IMR-90 (cell line): ENCODE data around the gene MRPL20. TPM values are rescaled to one million over a fixed set of nuclear protein-coding genes. Genes with fewer than 3 reads are reported as not detected.

Experiments
- ATAC-seq: fragments of 200-7000 bp; cut with Tn5 transposase; 2 replicates; pipeline ENCODE4 v1.9.1; 2020; ENCODE audit warnings: low read depth, mild to moderate bottlenecking, moderate library complexity
- BruUV-seq: library from RNA; stranded (reverse); fragments of 400-500 nt; replicated peaks from 2 replicates; lab custom pipeline; 2021; lab: Mats Ljungman, UMichigan
- CTCF ChIA-PET: fragments of 300-600 bp; formaldehyde crosslinking; extraction: SDS; loops from one replicate; lab custom pipeline; 2021; ENCODE audit warnings: antibody characterized with exemption; lab: Yijun Ruan, JAX
- POLR2A ChIA-PET: fragments of 300-600 bp; sonication (Branson Sonifier 250); formaldehyde crosslinking; loops from one replicate; lab custom pipeline; 2022; ENCODE audit warnings: antibody characterized with exemption; ENCODE audit not compliant: unreplicated experiment; lab: Charles Lee
- DNase-seq: peaks from one replicate; pipeline ENCODE4 v3.0.0; 2013
- H2AFZ ChIP-seq: replicated peaks from 2 replicates; pipeline ENCODE3; 2013; ENCODE audit warnings: low read length, mild to moderate bottlenecking; ENCODE audit not compliant: poor library complexity
- H2AK5ac ChIP-seq: 2 replicates; pipeline ENCODE4 v1.6.1; 2013; ENCODE audit warnings: low read depth, low read length, inconsistent platforms
- H2AK9ac ChIP-seq: replicated peaks from 2 replicates; pipeline ENCODE3; 2013; ENCODE audit warnings: mild to moderate bottlenecking, low read depth, low read length, moderate library complexity; ENCODE audit not compliant: poor library complexity
- H2BK120ac ChIP-seq: 2 replicates; pipeline ENCODE4 v1.6.1; 2013; ENCODE audit warnings: low read depth, low read length, inconsistent platforms
- H2BK15ac ChIP-seq: 3 replicates; pipeline ENCODE4 v1.6.1; 2013; ENCODE audit warnings: low read depth, low read length, inconsistent platforms
- H2BK20ac ChIP-seq: 2 replicates; pipeline ENCODE4 v1.6.1; 2013; ENCODE audit warnings: low read depth, mild to moderate bottlenecking, inconsistent platforms, low read length, moderate library complexity
- H2BK5ac ChIP-seq: 2 replicates; pipeline ENCODE4 v1.6.1; 2013; ENCODE audit warnings: mild to moderate bottlenecking, low read depth, low read length, inconsistent platforms; ENCODE audit not compliant: poor library complexity, severe bottlenecking
- H3K14ac ChIP-seq: replicated peaks from 2 replicates; pipeline ENCODE4 v1.6.1; 2013; ENCODE audit warnings: low read depth, low read length, inconsistent platforms
- H3K18ac ChIP-seq: 2 replicates; pipeline ENCODE4 v1.6.1; 2013; ENCODE audit warnings: low read depth, low read length, control low read depth
- H3K23ac ChIP-seq: 2 replicates; pipeline ENCODE4 v1.6.1; 2013; ENCODE audit warnings: low read depth, low read length, inconsistent platforms
- H3K27ac ChIP-seq: 2 replicates; pipeline ENCODE4 v1.5.1; 2013; ENCODE audit warnings: mild to moderate bottlenecking, control low read depth, low read length; ENCODE audit not compliant: insufficient read depth
- H3K27me3 ChIP-seq: 2 replicates; pipeline ENCODE4 v1.6.1; 2013; ENCODE audit warnings: low read length; ENCODE audit not compliant: control insufficient read depth, insufficient read depth
- H3K36me3 ChIP-seq: 2 replicates; pipeline ENCODE4 v1.6.1; 2013; ENCODE audit warnings: low read length, mixed read lengths; ENCODE audit not compliant: control insufficient read depth, insufficient read depth
- H3K4ac ChIP-seq: 2 replicates; pipeline ENCODE4 v1.6.1; 2013; ENCODE audit warnings: low read depth, low read length, inconsistent platforms
- H3K4me1 ChIP-seq: 2 replicates; pipeline ENCODE4 v1.6.1; 2013; ENCODE audit warnings: low read length, mixed read lengths; ENCODE audit not compliant: control insufficient read depth, insufficient read depth
- H3K4me2 ChIP-seq: 2 replicates; pipeline ENCODE4 v1.6.1; 2013; ENCODE audit warnings: low read depth, mild to moderate bottlenecking, control low read depth, low read length, moderate library complexity
- H3K4me3 ChIP-seq: 2 replicates; pipeline ENCODE4 v1.5.1; 2013; ENCODE audit warnings: low read depth, mild to moderate bottlenecking, control low read depth, low read length, moderate library complexity; ENCODE audit not compliant: insufficient read depth
- H3K56ac ChIP-seq: 2 replicates; pipeline ENCODE4 v1.6.1; 2013; ENCODE audit warnings: low read length, inconsistent platforms; ENCODE audit not compliant: insufficient read depth; ENCODE audit errors: extremely low read depth
- H3K79me1 ChIP-seq, 2 experiments: 2 replicates each; pipeline ENCODE4 v1.6.1; 2013; ENCODE audit warnings: low read length in 2 of 2, inconsistent platforms in 1 of 2, low read depth in 1 of 2
- H3K9ac ChIP-seq: 2 replicates; pipeline ENCODE4 v1.6.1; 2013; ENCODE audit warnings: low read depth, low read length, control low read depth
- H3K9me1 ChIP-seq: 2 replicates; pipeline ENCODE4 v1.6.1; 2013; ENCODE audit warnings: low read length, inconsistent platforms; ENCODE audit not compliant: insufficient read depth
- H3K9me3 ChIP-seq: 2 replicates; pipeline ENCODE4 v1.6.1; 2013; ENCODE audit warnings: low read length; ENCODE audit not compliant: control insufficient read depth, insufficient read depth
- H4K20me1 ChIP-seq: 2 replicates; pipeline ENCODE4 v1.6.1; 2013; ENCODE audit warnings: low read length, inconsistent platforms; ENCODE audit not compliant: insufficient read depth
- H4K5ac ChIP-seq: 2 replicates; pipeline ENCODE4 v1.6.1; 2013; ENCODE audit warnings: mild to moderate bottlenecking, low read depth, low read length, control low read depth
- H4K8ac ChIP-seq, 2 experiments: 2 replicates each; pipeline ENCODE4 v1.6.1; 2013; ENCODE audit warnings: low read depth in 2 of 2, low read length in 2 of 2, control low read depth in 1 of 2, inconsistent platforms in 1 of 2
- H4K91ac ChIP-seq: 2 replicates; pipeline ENCODE4 v1.6.1; 2013; ENCODE audit warnings: low read depth, low read length, inconsistent platforms; ENCODE audit not compliant: insufficient read depth
- CHD1 ChIP-seq: IDR thresholded peaks from 2 replicates; pipeline ENCODE4 v1.6.1; 2012; ENCODE audit warnings: low read depth, low read length, improper control_type of control experiment
- MAFK ChIP-seq: IDR thresholded peaks from 2 replicates; pipeline ENCODE4 v1.6.1; 2012; ENCODE audit warnings: low read depth, low read length, improper control_type of control experiment
- RAD21 ChIP-seq: IDR thresholded peaks from 2 replicates; pipeline ENCODE4 v1.6.1; 2012; ENCODE audit warnings: low read length, improper control_type of control experiment
- RCOR1 ChIP-seq: IDR thresholded peaks from 2 replicates; pipeline ENCODE4 v1.6.1; 2012; ENCODE audit warnings: mild to moderate bottlenecking, low read length, improper control_type of control experiment; ENCODE audit not compliant: insufficient replicate concordance
- WGBS, 2 experiments: methylation state at CpG; one replicate each; pipeline versions ENCODE4 v1.1.5 to v1.1.7; 2013; ENCODE audit warnings: missing lambda C conversion rate in 2 of 2; ENCODE audit not compliant: insufficient read length in 1 of 2; ENCODE audit errors: extremely low coverage in 2 of 2; 5-methylcytosine and 5-hydroxymethylcytosine counted together
- dilution Hi-C: fragments of 300-500 bp; cut with HindIII; formaldehyde crosslinking; loops from one replicate; pipeline ENCODE4 v1.14.3; 2018; ENCODE audit warnings: low sequenced_read_pairs; ENCODE audit not compliant: unreplicated experiment
- in situ Hi-C: fragments of 300-500 bp; cut with MboI; formaldehyde crosslinking; loops from 3 replicates; pipeline ENCODE4 v1.14.3; 2019; ENCODE audit warnings: low sequenced_read_pairs, inconsistent platforms, mixed read lengths
- intact Hi-C: fragments of 100-400 bp; cut with micrococcal nuclease; formaldehyde crosslinking; loops from 2 replicates; pipeline ENCODE4 v1.10.0; 2022
- polyA plus RNA-seq, 3 experiments: library from polyadenylated mRNA; depleted of rRNA; stranded (reverse); fragments of >200 nt; gene quantifications; 2 replicates each; pipeline ENCODE4 v1.2.3, GENCODE V29; 2012; ENCODE audit warnings: low replicate concordance in 1 of 3
- total RNA-seq: library from RNA; depleted of rRNA; stranded (reverse); fragments of >200 nt; gene quantifications from 2 replicates; pipeline ENCODE4 v1.2.3, GENCODE V29; 2012

Gene MRPL20
- total and polyA plus RNA-seq, 2 of the 4 experiments (the other 2 are of a cell fraction) = 141 to 157 TPM

DNA sequence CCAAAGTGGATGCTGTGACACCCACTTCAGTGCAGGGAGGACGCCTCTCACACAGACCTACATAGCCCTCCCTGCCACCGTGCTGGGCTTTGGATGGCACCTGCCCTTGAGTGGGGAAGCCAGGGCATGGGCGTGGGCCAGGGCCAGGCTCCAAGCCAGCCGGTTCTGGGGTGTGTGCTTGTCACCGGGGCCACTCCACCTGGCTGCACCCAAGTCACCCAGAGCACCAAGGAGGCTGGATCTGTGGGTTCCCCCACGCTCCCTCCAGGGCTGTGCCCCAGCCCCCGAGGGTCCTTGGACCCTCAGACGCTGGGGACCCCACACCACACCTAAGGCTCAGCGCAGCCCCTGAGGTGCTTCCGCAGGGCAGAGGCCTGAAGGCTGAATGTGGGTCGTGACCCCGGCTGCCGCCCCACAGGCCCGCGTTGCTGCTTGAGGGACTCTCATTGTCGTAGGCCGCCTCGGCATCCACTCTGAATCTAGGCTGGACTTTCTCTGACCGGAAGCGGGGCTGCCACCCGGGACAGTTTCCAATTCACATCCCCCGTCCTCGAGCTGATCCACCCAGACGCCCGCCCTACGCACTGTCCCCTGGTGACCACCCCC lies 50.2 kb downstream of the MRPL20 start (continued):
- no peak for TF ChIP-seq CHD1

DNA sequence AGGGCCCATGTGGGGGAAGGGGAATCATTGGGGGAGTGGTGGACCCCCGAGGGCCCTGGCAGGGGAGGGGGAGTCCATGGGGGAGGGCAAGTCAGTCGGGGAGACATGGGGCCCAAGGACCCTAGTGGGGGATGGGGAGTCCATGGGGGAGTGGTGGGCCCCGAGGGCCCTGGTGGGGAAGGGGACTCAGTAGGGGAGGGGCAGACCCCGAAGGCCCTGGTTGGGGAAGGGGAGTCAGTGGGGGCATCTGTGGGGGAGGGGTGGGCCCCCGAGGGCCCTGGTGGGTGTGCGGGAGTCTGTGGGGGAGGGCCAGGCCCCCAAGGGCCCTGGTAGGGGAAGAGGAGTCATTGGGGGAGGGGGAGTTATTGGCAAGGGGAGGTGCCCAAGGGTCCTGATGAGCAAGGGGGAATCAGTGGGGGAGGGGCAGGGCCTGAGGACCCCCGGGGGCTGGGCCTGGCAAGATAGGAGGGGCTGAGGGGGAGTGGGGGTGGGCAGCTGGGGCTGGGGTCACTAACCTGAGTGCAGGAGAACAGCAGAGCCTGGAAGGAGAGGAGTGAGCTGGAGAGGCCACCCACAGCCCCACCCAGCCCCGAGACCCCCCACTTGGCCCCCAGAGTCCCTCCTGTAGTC lies 50.8 kb downstream of the MRPL20 start:
- no peak overlapping the region; the same call in 1 of the 2 replicates for H3K56ac ChIP-seq
- H3K4ac ChIP-seq = peak overlapping the region; percentile 99
- H3K27me3 ChIP-seq = no peaks in the 10 kb centered on the region
- BruUV-seq = no TSS peak
- H4K20me1 ChIP-seq = peaks cover 55% of the 10 kb centered on the region
- no peak overlapping the region for H4K5ac ChIP-seq
- peak overlapping the region; percentile 96 for H3K27ac ChIP-seq
- H2BK15ac ChIP-seq = no peak overlapping the region
- dilution Hi-C loops = no loop called here
- H2AK9ac ChIP-seq = peak overlapping the region; percentile 96
- H3K4me2 ChIP-seq = peak overlapping the region; percentile 93
- in situ Hi-C loops = no loop called here
- peaks cover 12 to 30% of the 10 kb centered on the region in 2 experiments for H3K79me1 ChIP-seq
- H3K23ac ChIP-seq = no peak overlapping the region
- no peaks in the 10 kb centered on the region for H3K9me3 ChIP-seq
- DNase-seq (no peak), ATAC-seq (no peak)
- peaks cover 39% of the 10 kb centered on the region for H3K36me3 ChIP-seq
- no peak overlapping the region for H2BK20ac ChIP-seq
- peak overlapping the region; percentile 74 for H3K4me3 ChIP-seq
- no peak overlapping the region for H4K91ac ChIP-seq
- WGBS, 2 experiments = 58% methylated on average over 2 of the region's 8 CpGs; no CpG with 5 or more reads in 1 of the 2 experiments
- H2BK120ac ChIP-seq = 0 out of 2 replicates have a peak overlapping the region, but pooled peaks have one; percentile 32
- H4K8ac ChIP-seq = no peak overlapping the region
- ChIA-PET POLR2A (no interaction called here), CTCF (no interaction called here)
- peak overlapping the region; percentile 92 for H3K9ac ChIP-seq
- H2AFZ ChIP-seq = no peak overlapping the region
- H2AK5ac ChIP-seq = peak overlapping the region; percentile 93
- H3K14ac ChIP-seq = peak overlapping the region; percentile 96; the same call in 1 of the 2 replicates
- H3K18ac ChIP-seq = no peak overlapping the region
- H3K4me1 ChIP-seq = peaks cover 44% of the 10 kb centered on the region
- TF ChIP-seq RCOR1 = no peak
- TF ChIP-seq RAD21 = no peak
- no peak for TF ChIP-seq MAFK
- peak overlapping the region; percentile 96 for H2BK5ac ChIP-seq
- intact Hi-C loops = loop anchor here (5.0 kb wide), 1 partner anchor 49 kb away; the partner anchor contains the start of genes ACAP3 and PUSL1
- peaks cover 6% of the 10 kb centered on the region for H3K9me1 ChIP-seq
